Ishikawa (cell line): ENCODE measurements around the gene NELFE.

Source experiments
- CEBPB ChIP-seq: IDR thresholded peaks from 2 replicates; pipeline ENCODE4 v1.6.1; 2012
- CREB1 ChIP-seq: IDR thresholded peaks from 2 replicates; pipeline ENCODE4 v1.6.1; 2012; ENCODE audit warnings: low read depth
- EGR1 ChIP-seq: IDR thresholded peaks from 2 replicates; pipeline ENCODE4 v1.6.1; 2012
- EP300 ChIP-seq: IDR thresholded peaks from 2 replicates; pipeline ENCODE4 v1.6.1; 2012; ENCODE audit warnings: borderline replicate concordance
- FOXM1 ChIP-seq: IDR thresholded peaks from 2 replicates; pipeline ENCODE4 v1.6.1; 2012; ENCODE audit warnings: low read depth, borderline replicate concordance
- MAX ChIP-seq: IDR thresholded peaks from 2 replicates; pipeline ENCODE4 v1.6.1; 2012
- NFIC ChIP-seq: IDR thresholded peaks from 2 replicates; pipeline ENCODE4 v1.6.1; 2012
- RAD21 ChIP-seq: IDR thresholded peaks from 2 replicates; pipeline ENCODE4 v1.6.1; 2012; ENCODE audit warnings: low read depth
- REST ChIP-seq: IDR thresholded peaks from 2 replicates; pipeline ENCODE4 v1.6.1; 2012; ENCODE audit warnings: low read depth, mild to moderate bottlenecking
- TAF1 ChIP-seq: IDR thresholded peaks from 2 replicates; pipeline ENCODE4 v1.6.1; 2012; ENCODE audit warnings: low read depth, mild to moderate bottlenecking
- TCF12 ChIP-seq: IDR thresholded peaks from 2 replicates; pipeline ENCODE4 v1.6.1; 2012; ENCODE audit warnings: low read depth
- TEAD4 ChIP-seq: IDR thresholded peaks from 2 replicates; pipeline ENCODE4 v1.6.1; 2012
- USF1 ChIP-seq: IDR thresholded peaks from 2 replicates; pipeline ENCODE4 v1.6.1; 2012
- YY1 ChIP-seq: IDR thresholded peaks from 2 replicates; pipeline ENCODE4 v1.6.1; 2012; ENCODE audit warnings: low read depth
- ZBTB7A ChIP-seq: IDR thresholded peaks from 2 replicates; pipeline ENCODE4 v1.6.1; 2012; ENCODE audit warnings: low read depth

Gene NELFE

GRCh38 chr6:31966506-31966905 is 7.7 kb upstream of the NELFE start:
- TF ChIP-seq TEAD4, result no peak
- no peak for TF ChIP-seq MAX
- TF ChIP-seq USF1, result no peak
- TF ChIP-seq FOXM1, result no peak
- TF ChIP-seq REST, result no peak
- no peak for TF ChIP-seq ZBTB7A
- no peak for TF ChIP-seq TAF1
- no peak for TF ChIP-seq EP300
- TF ChIP-seq CREB1, result no peak
- no peak for TF ChIP-seq YY1
- no peak for TF ChIP-seq TCF12

- TF ChIP-seq TAF1, result no peak
- TF ChIP-seq CEBPB, result no peak
- TF ChIP-seq REST, result no peak
- no peak for TF ChIP-seq CREB1
- no peak for TF ChIP-seq EGR1
These were observed 6.9 kb upstream of the NELFE start for GRCh38 chr6:31965700-31966099.

GRCh38 chr6:31963921-31964320 is 5.2 kb upstream of the NELFE start:
- TF ChIP-seq USF1, result no peak
- no peak for TF ChIP-seq REST

DNA sequence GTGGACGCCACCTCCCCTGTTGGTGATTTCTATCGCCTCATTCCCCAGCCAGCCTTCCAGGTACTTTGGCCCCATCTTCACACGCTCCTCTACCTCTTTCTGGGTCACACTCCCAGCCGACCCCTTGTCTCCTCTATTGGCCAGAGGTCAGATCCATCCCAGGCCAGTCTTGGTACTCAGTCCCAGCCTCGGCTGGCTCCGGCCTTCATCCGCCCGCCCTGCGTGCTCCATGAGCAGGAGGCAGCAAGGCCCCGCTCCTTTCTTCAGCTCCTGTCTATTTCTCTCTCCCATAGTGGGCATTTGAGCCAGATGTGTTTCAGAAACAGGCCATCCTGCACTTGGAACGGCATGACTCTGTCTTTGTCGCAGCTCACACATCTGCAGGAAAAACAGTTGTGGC is 2.8 kb upstream of the NELFE start:
- TF ChIP-seq CREB1, result no peak
- TF ChIP-seq RAD21, result no peak
- TF ChIP-seq YY1, result no peak
- TF ChIP-seq EGR1, result no peak
- no peak for TF ChIP-seq REST
- no peak for TF ChIP-seq TAF1

DNA sequence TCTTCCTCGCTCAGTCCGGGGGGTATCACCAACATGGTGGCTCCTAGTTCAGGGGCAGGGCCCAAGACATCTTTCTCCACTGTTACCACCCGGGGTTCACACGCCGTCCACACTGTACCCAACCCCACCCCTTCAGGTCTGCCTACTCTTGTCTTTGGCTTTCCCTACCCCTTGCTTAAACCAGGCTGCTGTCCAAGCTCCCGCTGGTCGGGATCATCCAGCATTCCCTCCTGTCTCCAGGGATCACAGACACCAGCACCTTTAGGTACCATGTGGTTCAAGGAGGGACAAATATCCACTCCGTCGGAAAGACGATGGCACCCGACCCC is 395 bp downstream of the NELFE start:
- no peak for TF ChIP-seq EGR1
- TF ChIP-seq YY1, result no peak
- TF ChIP-seq MAX, result no peak
- TF ChIP-seq USF1, result no peak
- TF ChIP-seq REST, result no peak
- no peak for TF ChIP-seq TCF12
- TF ChIP-seq CEBPB, result no peak
- no peak for TF ChIP-seq EP300
- no peak for TF ChIP-seq RAD21
- no peak for TF ChIP-seq NFIC
